Measurements from ENCODE around the gene PCGF1.
"Not testable (repeated sequence)": the region's sequence is repeated elsewhere in the genome, so short reads cannot be mapped to it uniquely, and the experiment has no call there.

The PCGF1 gene

DNA sequence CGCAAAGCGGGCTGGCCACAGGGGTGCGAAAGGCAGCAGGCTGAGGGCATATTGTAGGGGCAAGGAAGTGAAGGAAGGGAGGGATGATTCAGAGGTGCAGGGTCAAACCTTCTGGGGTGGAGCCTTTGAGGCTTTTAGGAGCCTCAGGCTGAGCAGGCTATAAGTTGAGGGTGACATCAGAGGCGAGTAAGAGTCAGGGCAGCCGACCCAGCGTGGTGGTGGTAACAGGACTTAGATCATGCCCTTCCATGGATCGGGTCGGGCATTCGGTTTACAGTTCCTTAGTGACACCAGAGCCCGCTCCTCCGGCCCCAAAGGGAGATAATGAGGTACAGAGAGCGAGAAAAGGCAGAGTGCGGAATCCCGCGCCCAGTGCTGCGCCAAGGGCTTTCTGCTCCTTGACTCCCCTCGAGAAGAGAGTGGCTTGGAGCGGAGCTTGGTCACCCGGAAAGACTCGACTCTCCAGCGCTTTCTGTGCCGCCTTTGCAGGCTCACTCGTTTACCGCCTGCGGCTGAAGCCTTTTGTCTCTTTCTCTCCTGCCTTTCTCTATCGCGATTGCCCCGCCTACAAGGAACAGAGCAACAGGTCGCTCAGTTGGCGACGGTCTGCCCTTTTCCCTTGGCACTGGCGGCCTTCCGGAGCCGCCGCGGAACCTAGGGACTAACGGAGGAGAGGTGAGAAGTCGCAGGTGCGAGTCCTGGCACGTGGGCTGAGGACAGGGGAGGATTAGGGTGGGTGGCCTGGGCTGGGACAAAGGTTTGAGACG, 8.8 kb downstream of the PCGF1 start:
- DNase-seq = no peak

GRCh38 chr2:74497777-74498499, 9.6 kb downstream of the PCGF1 start:
- DNase-seq = no peak

GRCh38 chr2:74496997-74497776, 10.3 kb downstream of the PCGF1 start:
- DNase-seq = no peak

DNA sequence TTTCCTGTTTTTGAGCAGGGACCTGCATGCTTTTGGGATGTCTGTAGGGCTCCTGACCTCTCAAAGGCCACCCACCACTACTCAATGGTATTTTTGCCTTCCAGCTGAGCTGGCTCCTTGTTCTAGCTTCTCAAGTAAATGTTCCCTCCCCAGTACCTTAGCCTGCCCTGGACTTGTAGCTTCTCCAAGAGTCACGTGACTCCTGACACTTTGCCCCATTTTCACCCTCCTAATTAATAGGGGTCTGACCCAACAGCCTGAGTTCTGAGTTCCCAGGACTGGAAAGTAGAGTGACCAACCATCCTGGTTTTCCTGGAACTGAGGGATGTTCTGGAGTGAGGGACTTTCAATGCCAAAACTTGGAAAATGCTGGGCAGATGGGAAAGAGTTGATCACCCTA, 12.1 kb downstream of the PCGF1 start:
- no peak for DNase-seq

- no peak for DNase-seq
Observed at GRCh38 chr2:74493546-74493945, 13.9 kb downstream of the PCGF1 start.

GRCh38 chr2:74491648-74492544, 15.6 kb downstream of the PCGF1 start:
- DNase-seq = no peak

- DNase-seq = no peak
Observed at GRCh38 chr2:74489906-74490305, 17.6 kb downstream of the PCGF1 start.

DNA sequence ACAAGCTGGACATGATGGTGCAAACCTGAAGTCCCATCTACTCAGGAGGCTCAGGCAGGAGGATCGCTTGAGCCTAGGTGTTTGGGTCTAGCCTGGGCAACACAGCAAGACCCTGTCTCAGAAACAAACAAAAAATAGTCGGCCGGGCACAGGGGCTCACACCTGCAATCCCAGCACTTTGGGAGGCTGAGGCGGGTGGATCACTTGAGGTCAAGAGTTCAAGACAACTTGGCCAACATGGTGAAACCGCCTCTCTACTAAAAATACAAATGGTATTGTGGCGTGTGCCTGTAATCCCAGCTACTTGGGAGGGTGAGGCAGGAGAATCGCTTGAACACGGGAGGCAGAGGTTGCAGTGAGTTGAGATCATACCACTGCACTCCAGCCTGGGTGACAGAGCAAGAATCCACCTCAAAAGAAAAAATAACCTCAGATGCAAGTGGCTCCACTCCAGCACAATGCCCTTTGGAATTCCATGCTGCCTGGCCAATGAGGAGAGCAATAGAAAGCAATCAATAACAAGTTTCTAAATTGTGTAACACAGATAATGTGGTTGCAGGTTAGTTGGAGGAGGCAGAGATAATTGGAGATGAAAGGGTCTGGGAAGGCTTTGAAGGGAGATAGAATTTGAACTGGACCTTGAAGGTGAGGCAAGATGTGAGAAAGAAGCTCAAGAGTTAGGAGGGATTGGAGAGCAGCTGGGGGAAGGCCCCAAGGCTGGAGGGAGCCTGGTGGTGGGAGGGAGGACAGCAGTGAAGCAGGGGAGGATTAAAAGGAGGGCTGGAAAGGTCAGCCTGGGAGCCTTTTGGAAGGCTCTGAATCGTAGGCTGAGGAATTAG, 18.6 kb downstream of the PCGF1 start:
- no peak for DNase-seq

DNA sequence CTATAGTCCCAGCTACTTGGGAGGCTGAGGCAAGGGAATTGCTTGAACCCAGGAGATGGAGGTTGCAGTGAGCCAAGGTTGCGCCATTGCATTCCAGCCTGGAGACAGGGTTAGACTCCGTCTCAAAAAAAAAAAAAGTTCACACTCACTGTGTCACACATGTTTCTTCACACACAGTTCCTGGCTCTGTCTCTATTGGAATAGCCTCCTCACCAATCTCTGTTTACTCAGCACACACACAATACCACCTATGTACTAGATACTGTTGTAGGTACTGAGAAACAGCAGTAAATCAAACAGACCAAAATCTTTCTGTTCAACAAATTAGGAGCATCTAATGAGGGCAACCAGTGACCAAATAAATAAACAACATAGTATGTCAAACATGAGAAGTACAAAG, 21.4 kb downstream of the PCGF1 start:
- DNase-seq = no peak

DNA sequence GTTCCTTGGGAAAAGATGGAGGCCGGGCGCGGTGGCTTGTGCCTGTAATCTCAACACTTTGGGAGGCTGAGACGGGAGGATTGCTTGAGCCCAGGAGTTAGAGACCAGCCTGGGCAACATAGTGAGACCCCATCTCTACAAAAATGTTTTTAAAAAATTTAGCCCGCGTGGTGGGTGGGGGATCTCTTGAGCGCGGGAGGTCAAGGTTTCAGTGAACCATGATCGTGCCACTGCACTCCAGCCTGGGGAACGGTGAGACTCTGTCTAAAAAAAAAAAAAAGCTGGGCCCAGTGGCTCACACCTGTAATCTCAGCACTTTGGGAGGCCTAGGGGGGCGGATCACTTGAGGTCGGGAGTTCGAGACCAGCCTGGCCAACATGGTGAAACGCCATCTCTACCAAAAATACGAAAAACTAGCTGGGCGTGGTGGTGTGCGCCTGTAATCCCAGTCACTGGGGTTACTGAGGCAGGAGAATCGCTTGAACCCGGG, 23.8 kb downstream of the PCGF1 start:
- DNase-seq = not testable (repeated sequence)

- DNase-seq = peak; percentile 87
Observed at GRCh38 chr2:74482801-74483674, 24.5 kb downstream of the PCGF1 start, which contains the start of the genes CCDC142 and TTC31. CCDC142 (minus strand) TSS chr2:74482998; CDS start chr2:74482837, 161 bp downstream. TTC31 (plus strand) TSS chr2:74483081; CDS start chr2:74483096, 15 bp downstream.

- no peak for DNase-seq
Observed at GRCh38 chr2:74481961-74482800, 25.3 kb downstream of the PCGF1 start.

DNA sequence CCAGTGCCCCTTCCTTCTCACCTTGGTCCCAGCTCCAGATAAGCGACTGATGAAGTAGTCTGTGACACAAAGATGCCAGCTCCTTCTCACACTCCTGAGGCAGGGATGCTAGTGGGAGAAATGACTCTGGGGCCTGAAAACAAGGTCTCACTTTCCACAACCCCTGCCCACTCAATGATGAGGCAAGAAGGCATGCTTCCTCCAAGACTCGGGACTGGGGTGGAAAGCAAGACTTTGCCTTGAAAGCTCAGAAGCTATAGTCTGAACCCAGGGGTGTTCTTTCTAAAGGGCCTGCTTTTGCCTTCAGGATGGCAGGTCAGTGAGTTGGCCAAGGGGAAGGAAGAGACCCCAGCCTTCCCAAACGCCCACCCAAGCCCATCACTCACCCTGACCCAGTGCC, 26.1 kb downstream of the PCGF1 start:
- no peak for DNase-seq

GRCh38 chr2:74474899-74475298, 32.6 kb downstream of the PCGF1 start:
- no peak for DNase-seq

DNA sequence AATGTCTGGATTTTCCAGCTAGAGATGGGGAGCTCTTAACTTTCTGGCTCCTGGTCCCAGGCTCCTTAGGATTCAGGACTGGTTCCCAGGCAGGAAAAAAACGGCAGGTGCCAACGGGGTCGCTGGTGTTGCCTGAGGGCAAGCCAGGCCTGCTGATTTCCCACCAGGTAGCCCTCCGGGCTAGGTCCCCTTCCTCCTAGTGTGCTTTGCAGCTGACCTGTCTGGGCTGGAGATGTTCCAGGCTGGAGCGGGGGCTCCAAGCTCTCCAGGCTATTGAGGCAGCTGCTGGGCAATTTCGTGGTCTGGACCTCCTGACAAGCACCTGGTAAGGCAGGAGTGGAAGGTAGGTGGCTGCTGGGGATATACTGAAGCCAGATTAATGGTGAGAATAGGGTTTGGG, 33.0 kb downstream of the PCGF1 start:
- no peak for DNase-seq

DNA sequence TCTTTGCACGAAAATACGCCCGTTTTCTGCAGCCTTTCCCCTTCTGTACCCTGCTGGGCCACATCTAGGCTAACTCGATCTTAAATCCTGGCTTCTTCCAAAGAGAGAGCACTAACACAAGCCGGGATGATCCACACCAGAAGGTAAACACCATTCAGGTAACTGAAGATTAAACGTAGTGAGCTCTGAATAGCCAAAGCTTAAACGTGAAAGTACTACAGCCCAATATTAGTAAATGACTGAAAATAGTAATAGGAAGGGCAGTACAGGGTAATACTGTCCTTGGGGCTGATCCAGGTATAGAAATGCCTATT, 34.6 kb downstream of the PCGF1 start:
- DNase-seq = no peak

DNA sequence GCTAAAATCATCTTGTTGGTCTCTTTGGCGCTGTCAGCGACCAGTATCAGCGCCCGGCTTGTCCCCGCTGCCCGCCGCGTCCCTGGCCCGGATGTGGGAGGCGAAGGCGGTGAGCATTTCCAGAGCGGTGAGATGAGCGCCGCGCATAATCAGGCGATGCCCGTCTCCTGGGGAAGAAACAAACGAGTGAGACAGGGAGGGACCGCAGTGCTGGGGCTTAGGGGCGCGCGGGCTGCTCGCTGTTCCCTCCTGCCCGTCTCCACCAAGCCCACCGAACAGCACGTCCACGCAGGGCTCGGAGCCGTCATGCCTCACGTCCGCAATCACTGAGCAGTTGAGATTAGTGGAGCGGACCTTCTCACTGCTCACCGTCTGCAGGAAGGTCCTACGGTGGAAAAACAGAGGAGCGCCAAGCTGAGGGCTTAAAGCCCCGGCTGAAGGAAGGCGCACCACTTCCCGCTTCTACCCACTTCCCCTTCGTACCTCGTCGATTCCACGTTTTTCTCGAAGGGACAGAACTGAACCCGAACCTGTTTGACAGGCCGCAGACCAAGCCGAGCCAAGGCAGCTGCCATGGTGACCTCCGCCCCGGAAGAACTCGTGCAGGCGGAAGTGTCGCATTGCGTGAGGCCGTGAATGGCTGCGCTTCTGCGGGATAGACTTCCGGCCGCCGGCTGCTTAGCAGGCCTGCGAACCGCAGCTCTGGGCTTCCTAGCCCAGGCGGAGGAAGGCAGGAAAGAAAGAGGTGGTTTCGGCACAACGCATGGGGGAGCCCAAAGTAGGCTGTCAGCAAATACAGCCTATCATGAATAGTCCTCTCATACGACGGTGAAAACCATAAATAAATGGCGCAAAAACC, 35.2 kb downstream of the PCGF1 start, which contains the start of gene MRPL53:
Gene MRPL53 (minus strand): TSS at position 595 of the 859 bp plus-strand sequence. CDS start 20 bp downstream, at position 575.
- DNase-seq = peak; percentile 87

All from NCI-H1092 (cell line).